ENCODE data around the gene OR10H3. TPM values are rescaled to one million over a fixed set of nuclear protein-coding genes. Genes with fewer than 3 reads are reported as not detected.

OR10H3 gene
- total RNA-seq, 2 experiments from 2014 or later, result not detected

DNA sequence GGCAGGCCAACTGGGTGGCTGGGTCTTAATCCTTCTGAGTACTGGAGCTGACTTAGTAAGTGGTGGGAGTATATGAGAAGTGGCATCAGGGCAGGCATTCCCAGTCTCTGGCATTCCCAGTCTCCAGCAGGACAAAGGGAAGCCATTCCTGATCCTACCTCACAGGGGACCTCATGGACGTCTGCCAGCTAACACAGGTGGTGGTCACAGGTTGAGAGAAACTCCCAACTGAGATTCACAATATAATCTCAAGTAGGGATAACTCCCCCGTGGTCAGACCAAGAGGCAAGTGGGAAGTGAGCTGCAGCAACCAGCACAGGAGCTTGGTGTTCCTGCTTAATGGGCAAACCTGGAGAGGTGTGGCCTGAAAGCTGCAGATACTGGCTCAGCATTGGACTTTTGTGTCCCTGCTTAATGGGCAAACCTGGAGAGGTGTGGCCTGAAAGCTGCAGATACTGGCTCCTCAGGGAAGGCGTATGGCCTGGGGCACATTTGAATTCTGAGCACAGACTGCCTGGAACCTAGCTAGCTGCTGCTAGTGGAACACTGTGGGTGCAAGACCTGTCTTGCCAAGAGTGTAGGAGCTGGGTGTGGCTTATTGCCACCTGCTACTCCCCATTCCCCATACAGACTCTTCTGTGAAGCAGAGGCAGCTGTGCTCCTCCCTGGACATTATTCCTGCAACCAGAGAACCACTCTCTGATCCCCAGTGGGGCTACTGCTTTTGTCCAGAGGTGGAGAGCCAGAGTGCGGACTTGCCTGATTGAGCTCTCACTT is 35.8 kb upstream of the OR10H3 start:
- Histone ChIP-seq H3K4me2 (ENCODE audit: low read length) (no peak overlapping the region), H3K36me3 (ENCODE audit: insufficient read depth, low read length) (no peaks in the 10 kb centered on the region), H3K9me2 (ENCODE audit: insufficient read depth, low read length) (no peaks in the 10 kb centered on the region), H3K9me3 (ENCODE audit: low read length) (no peaks in the 10 kb centered on the region), H3K4me3 (ENCODE audit: low read depth, low read length, poor library complexity, severe bottlenecking) (no peak overlapping the region), H3K27ac (ENCODE audit: low read depth, low read length, poor library complexity, severe bottlenecking) (no peak overlapping the region), H4K20me1 (ENCODE audit: insufficient read depth, low read length) (no peaks in the 10 kb centered on the region), H2AFZ (ENCODE audit: low read length) (no peak overlapping the region), H3K79me2 (ENCODE audit: insufficient read depth, low read depth, low read length) (no peaks in the 10 kb centered on the region), H3K4me1 (ENCODE audit: insufficient read depth, low read length, poor library complexity, severe bottlenecking) (no peaks in the 10 kb centered on the region)
- no TSS peak for BruUV-seq (replicated peaks)
- DNase-seq (ENCODE audit: low spot score), result no peak
- TF ChIP-seq EZH2phosphoT487 (IDR thresholded peaks at IDR 0.05; ENCODE audit: borderline replicate concordance, low read depth, low read length), result no peak
- TF ChIP-seq, protein P1, sequence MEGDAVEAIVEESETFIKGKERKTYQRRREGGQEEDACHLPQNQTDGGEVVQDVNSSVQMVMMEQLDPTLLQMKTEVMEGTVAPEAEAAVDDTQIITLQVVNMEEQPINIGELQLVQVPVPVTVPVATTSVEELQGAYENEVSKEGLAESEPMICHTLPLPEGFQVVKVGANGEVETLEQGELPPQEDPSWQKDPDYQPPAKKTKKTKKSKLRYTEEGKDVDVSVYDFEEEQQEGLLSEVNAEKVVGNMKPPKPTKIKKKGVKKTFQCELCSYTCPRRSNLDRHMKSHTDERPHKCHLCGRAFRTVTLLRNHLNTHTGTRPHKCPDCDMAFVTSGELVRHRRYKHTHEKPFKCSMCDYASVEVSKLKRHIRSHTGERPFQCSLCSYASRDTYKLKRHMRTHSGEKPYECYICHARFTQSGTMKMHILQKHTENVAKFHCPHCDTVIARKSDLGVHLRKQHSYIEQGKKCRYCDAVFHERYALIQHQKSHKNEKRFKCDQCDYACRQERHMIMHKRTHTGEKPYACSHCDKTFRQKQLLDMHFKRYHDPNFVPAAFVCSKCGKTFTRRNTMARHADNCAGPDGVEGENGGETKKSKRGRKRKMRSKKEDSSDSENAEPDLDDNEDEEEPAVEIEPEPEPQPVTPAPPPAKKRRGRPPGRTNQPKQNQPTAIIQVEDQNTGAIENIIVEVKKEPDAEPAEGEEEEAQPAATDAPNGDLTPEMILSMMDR (conservative IDR thresholded peaks at IDR 0.05; ENCODE audit: low read length), result no peak
- POLR2A ChIA-PET, result no interaction called here
- intact Hi-C loops (cut with micrococcal nuclease; ENCODE audit: unreplicated experiment), result no loop called here
- CTCF ChIA-PET (ENCODE audit: unreplicated experiment), result no interaction called here

DNA sequence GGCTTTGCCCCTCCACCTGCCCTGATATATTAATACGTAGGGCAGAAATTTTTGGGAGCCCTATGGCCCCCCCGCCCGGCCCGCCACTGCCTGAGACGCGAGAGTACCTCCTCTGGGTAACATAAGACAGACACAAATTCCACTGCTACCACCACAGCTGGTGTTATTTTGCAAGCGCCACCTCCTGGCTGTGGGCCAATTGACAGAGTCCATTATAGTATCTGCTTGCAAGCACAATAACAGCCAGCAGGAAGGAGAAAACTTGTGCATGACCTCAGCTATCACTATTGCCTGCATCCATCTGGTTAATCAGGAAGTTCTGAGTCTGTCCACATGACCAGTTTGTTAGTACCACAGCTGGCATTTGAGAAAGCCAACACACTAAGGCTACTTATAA is 35.3 kb upstream of the OR10H3 start:
- no peaks in the 10 kb centered on the region for H4K20me1 ChIP-seq (ENCODE audit: insufficient read depth, low read length)
- CTCF ChIA-PET (ENCODE audit: unreplicated experiment), result no interaction called here
- no peak overlapping the region for H3K4me2 ChIP-seq (ENCODE audit: low read length)
- H2AFZ ChIP-seq (ENCODE audit: low read length), result no peak overlapping the region
- H3K36me3 ChIP-seq (ENCODE audit: insufficient read depth, low read length), result no peaks in the 10 kb centered on the region
- no peaks in the 10 kb centered on the region for H3K79me2 ChIP-seq (ENCODE audit: insufficient read depth, low read depth, low read length)
- no peak overlapping the region for H3K27ac ChIP-seq (ENCODE audit: low read depth, low read length, poor library complexity, severe bottlenecking)
- DNase-seq (ENCODE audit: low spot score), result peak; percentile 45
- no peak overlapping the region for H3K4me3 ChIP-seq (ENCODE audit: low read depth, low read length, poor library complexity, severe bottlenecking)
- TF ChIP-seq, protein P1 (conservative IDR thresholded peaks at IDR 0.05; ENCODE audit: low read length), result peak; percentile 64
- no peak for TF ChIP-seq EZH2phosphoT487 (IDR thresholded peaks at IDR 0.05; ENCODE audit: borderline replicate concordance, low read depth, low read length)
- BruUV-seq (replicated peaks), result no TSS peak
- intact Hi-C loops (cut with micrococcal nuclease; ENCODE audit: unreplicated experiment), result no loop called here
- POLR2A ChIA-PET, result no interaction called here
- no peaks in the 10 kb centered on the region for H3K4me1 ChIP-seq (ENCODE audit: insufficient read depth, low read length, poor library complexity, severe bottlenecking)
- no peaks in the 10 kb centered on the region for H3K9me3 ChIP-seq (ENCODE audit: low read length)
- no peaks in the 10 kb centered on the region for H3K9me2 ChIP-seq (ENCODE audit: insufficient read depth, low read length)

- no peaks in the 10 kb centered on the region for H3K79me2 ChIP-seq (ENCODE audit: insufficient read depth, low read depth, low read length)
- H2AFZ ChIP-seq (ENCODE audit: low read length), result no peak overlapping the region
- no peak for TF ChIP-seq EZH2phosphoT487 (IDR thresholded peaks at IDR 0.05; ENCODE audit: borderline replicate concordance, low read depth, low read length)
- DNase-seq (ENCODE audit: low spot score), result no peak
- H3K4me1 ChIP-seq (ENCODE audit: insufficient read depth, low read length, poor library complexity, severe bottlenecking), result no peaks in the 10 kb centered on the region
- H3K4me3 ChIP-seq (ENCODE audit: low read depth, low read length, poor library complexity, severe bottlenecking), result no peak overlapping the region
- intact Hi-C loops (cut with micrococcal nuclease; ENCODE audit: unreplicated experiment), result no loop called here
- CTCF ChIA-PET (ENCODE audit: unreplicated experiment), result no interaction called here
- BruUV-seq (replicated peaks), result no TSS peak
- no peaks in the 10 kb centered on the region for H3K9me3 ChIP-seq (ENCODE audit: low read length)
- H3K9me2 ChIP-seq (ENCODE audit: insufficient read depth, low read length), result no peaks in the 10 kb centered on the region
- H3K27ac ChIP-seq (ENCODE audit: low read depth, low read length, poor library complexity, severe bottlenecking), result no peak overlapping the region
- no peak overlapping the region for H3K4me2 ChIP-seq (ENCODE audit: low read length)
- H3K36me3 ChIP-seq (ENCODE audit: insufficient read depth, low read length), result no peaks in the 10 kb centered on the region
- POLR2A ChIA-PET, result no interaction called here
- no peaks in the 10 kb centered on the region for H4K20me1 ChIP-seq (ENCODE audit: insufficient read depth, low read length)
Observed at GRCh38 chr19:15714638-15715037, 23.1 kb upstream of the OR10H3 start.
